Measurements from ENCODE around the gene ZNF331.

ZNF331 gene

DNA sequence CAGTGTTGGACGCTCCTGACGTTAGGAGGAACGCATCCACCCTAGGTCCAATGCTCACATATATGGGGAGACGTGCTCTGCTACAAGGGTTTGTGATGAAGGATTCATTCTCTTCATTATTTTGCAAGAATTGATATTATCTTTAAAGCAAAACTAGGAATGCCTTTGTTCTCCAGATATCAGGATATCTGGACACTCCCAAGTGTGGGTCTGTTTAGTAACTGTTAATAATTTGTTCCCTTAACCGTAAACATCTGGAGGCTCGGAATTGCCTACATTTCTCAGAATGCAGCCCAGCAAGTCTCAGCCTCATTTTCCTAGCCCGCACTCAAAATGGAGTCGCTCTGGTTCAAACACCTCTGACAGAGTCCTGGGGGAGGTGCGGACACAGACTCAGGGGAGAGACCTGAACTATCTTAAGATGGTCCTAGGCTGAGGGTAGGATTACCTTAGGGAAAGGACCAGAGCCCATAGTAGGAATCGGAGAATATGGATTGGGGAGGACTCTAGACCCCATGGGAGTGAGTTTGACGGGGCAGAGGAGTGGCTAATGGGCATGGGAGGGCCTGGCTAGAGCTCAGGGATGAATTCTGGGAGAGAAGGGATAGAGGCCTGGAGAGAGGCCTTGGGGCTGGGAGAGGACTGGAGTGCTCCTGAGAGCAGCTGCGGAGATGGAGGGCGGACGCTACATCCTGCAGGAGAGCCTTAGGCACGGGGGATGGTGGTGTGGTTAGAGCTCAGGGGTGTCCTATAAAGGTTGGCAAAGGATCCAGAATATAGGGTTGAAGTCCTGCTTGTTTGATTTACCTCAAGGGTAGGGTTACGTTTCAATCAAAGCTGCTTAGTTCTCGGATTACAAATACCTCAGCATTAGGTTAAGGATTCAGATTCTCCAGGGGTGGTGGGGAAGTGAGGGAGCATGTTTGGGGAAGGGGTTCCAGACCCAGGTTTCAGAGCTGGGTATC is 43.2 kb downstream of the ZNF331 start:
- H3K4me3 ChIP-seq (ENCODE audit: low read length) = no peak overlapping the region
- H3K27me3 ChIP-seq (ENCODE audit: control insufficient read depth, insufficient read depth, low read length) = no peaks in the 10 kb centered on the region
- peaks cover 13% of the 10 kb centered on the region for H3K9me3 ChIP-seq (ENCODE audit: control insufficient read depth, low read depth, low read length)
- H3K27ac ChIP-seq (ENCODE audit: low read length) = no peak overlapping the region
- H3K4me1 ChIP-seq (ENCODE audit: control insufficient read depth, low read depth, low read length) = peaks cover 14% of the 10 kb centered on the region
- H3K9ac ChIP-seq (ENCODE audit: low read length) = no peak overlapping the region
- peaks cover 29% of the 10 kb centered on the region for H3K36me3 ChIP-seq (ENCODE audit: control insufficient read depth, low read depth, low read length)

DNA sequence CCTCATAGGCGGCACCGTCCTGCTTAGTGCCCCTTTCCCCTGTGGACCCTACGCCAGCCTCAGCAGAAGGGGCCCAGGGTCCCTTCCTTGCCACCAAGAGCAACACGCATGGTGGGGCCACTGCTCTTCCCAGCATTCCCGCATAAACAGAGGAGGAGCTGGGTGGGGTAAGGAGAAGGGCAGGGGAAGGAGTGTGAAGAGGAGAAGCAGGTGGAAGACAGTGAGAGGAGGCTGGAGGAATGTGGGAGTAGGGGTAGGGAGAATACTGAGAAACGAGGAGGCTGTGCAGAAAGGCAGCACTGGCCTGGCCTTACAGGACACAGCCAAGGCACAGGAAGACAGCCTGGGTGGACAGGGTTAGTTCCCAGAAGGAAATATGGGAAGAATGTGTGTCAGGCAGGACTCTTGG is 43.9 kb downstream of the ZNF331 start:
- Histone ChIP-seq H3K27me3 (ENCODE audit: control insufficient read depth, insufficient read depth, low read length) (no peaks in the 10 kb centered on the region), H3K4me3 (ENCODE audit: low read length) (no peak overlapping the region), H3K4me1 (ENCODE audit: control insufficient read depth, low read depth, low read length) (peaks cover 14% of the 10 kb centered on the region), H3K27ac (ENCODE audit: low read length) (no peak overlapping the region), H3K36me3 (ENCODE audit: control insufficient read depth, low read depth, low read length) (peaks cover 22% of the 10 kb centered on the region), H3K9me3 (ENCODE audit: control insufficient read depth, low read depth, low read length) (peaks cover 9% of the 10 kb centered on the region), H3K9ac (ENCODE audit: low read length) (no peak overlapping the region)

DNA sequence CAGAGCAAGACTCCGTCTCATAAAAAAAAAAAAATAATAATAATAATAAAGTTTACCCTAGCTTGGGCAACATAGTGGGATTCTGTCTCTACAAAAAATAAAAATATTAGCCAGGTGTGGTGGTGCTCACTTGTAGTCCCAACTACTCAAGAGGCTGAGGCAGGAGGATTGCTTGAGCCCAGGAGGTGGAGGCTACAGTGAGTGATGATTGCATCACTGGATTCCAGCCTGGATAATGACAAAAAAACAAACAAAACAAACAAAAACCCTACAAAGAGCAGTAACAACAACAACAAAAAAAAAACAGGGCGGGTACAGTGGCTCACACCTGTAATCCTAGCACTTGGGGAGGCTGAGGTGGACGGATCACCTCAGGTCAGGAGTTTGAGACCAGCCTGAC is 45.2 kb downstream of the ZNF331 start:
- Histone ChIP-seq H3K36me3 (ENCODE audit: control insufficient read depth, low read depth, low read length) (peaks cover 9% of the 10 kb centered on the region), H3K4me3 (ENCODE audit: low read length) (no peak overlapping the region), H3K9me3 (ENCODE audit: control insufficient read depth, low read depth, low read length) (no peaks in the 10 kb centered on the region)

DNA sequence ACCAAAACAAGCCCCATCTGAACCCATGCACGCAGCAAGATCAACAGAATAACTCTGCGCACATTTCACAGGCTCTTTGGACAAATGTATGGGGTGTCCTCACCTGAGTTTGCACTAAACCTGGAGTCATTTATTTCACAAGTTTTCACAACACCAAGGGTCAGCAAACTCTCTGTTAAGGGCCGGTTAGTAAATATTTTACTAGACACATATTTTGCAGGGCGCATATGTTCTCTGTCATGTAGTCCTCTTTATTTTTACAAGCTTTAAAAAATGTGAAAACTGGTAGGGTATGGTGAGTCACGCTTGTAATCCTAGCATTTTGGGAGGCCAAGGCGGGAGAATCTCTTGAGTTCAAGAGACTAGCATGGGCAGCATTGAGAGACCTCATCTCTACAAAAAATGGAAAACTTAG is 48.3 kb downstream of the ZNF331 start:
- Histone ChIP-seq H3K36me3 (ENCODE audit: control insufficient read depth, low read depth, low read length) (no peaks in the 10 kb centered on the region), H3K9ac (ENCODE audit: low read length) (no peak overlapping the region), H3K27me3 (ENCODE audit: control insufficient read depth, insufficient read depth, low read length) (no peaks in the 10 kb centered on the region), H3K4me1 (ENCODE audit: control insufficient read depth, low read depth, low read length) (peaks cover 7% of the 10 kb centered on the region), H3K4me3 (ENCODE audit: low read length) (no peak overlapping the region), H3K27ac (ENCODE audit: low read length) (no peak overlapping the region), H3K9me3 (ENCODE audit: control insufficient read depth, low read depth, low read length) (no peaks in the 10 kb centered on the region)

More for the DNA sequence above, 45.2 kb downstream of the ZNF331 start:
- Histone ChIP-seq H3K4me1 (ENCODE audit: control insufficient read depth, low read depth, low read length) (peaks cover 14% of the 10 kb centered on the region), H3K9ac (ENCODE audit: low read length) (no peak overlapping the region), H3K27me3 (ENCODE audit: control insufficient read depth, insufficient read depth, low read length) (no peaks in the 10 kb centered on the region), H3K27ac (ENCODE audit: low read length) (no peak overlapping the region)

DNA sequence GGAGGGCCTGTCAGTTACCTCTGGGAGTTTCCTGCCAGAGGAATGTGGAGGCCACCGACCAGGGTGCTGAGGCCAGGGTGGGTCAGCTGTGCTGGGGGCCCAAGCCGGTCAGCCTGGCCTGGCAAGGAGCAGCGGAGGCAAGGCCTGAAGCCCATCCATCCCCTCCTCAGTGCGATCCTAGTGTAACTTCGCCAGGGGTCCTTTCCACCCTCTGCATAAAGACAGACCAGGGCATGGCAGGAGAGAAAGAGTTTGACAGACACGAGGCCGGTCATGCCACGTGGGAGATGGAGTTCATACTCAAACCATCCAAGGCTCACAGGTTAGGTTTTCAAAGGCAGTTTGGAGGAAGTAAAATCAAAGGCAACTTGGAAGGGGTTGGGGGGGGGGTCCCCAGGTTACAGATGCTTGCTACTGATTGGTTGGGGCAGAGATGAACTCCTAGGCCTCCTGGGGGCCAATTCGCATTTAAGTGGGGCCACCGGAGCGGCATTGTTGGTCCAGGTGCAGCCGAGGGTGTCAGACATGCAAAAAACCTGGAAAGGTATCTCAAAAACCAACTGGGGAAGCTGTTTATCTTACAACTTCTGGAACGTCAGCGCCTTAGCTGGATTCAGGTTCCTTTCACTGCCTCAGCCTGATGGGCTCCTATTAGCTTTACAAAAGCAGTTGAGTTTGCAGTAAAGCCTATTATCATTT is 57.0 kb downstream of the ZNF331 start:
- H3K9me3 ChIP-seq (ENCODE audit: control insufficient read depth, low read depth, low read length) = no peaks in the 10 kb centered on the region
- peak overlapping the region; percentile 96 for H3K27ac ChIP-seq (ENCODE audit: low read length)
- peak overlapping the region; percentile 75 for H3K9ac ChIP-seq (ENCODE audit: low read length)
- no peaks in the 10 kb centered on the region for H3K27me3 ChIP-seq (ENCODE audit: control insufficient read depth, insufficient read depth, low read length)
- peak overlapping the region; percentile 2 for H3K4me3 ChIP-seq (ENCODE audit: low read length)
- H3K36me3 ChIP-seq (ENCODE audit: control insufficient read depth, low read depth, low read length) = no peaks in the 10 kb centered on the region
- peaks cover 23% of the 10 kb centered on the region for H3K4me1 ChIP-seq (ENCODE audit: control insufficient read depth, low read depth, low read length)

DNA sequence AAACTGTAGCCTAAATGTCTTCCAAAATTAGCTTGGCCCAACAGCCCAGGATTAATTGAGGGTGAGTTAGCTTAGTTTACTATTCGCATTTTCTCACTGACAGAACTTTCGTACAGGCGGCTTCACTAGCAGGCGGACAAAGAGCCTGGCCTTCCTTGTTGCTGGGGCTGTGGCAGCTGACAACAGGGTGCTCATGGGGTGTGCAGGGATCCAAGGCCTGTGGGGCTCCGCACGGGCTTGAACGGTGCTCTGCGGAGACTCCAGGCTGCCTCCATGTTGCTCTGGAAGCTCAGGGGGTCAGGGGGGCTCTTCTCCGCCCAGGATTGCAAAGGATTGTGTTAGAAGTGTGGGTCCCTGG is 57.5 kb downstream of the ZNF331 start:
- no peaks in the 10 kb centered on the region for H3K27me3 ChIP-seq (ENCODE audit: control insufficient read depth, insufficient read depth, low read length)
- peaks cover 23% of the 10 kb centered on the region for H3K4me1 ChIP-seq (ENCODE audit: control insufficient read depth, low read depth, low read length)
- peak overlapping the region; percentile 75 for H3K9ac ChIP-seq (ENCODE audit: low read length)
- peak overlapping the region; percentile 2 for H3K4me3 ChIP-seq (ENCODE audit: low read length)
- no peaks in the 10 kb centered on the region for H3K36me3 ChIP-seq (ENCODE audit: control insufficient read depth, low read depth, low read length)
- H3K9me3 ChIP-seq (ENCODE audit: control insufficient read depth, low read depth, low read length) = no peaks in the 10 kb centered on the region
- peak overlapping the region; percentile 96 for H3K27ac ChIP-seq (ENCODE audit: low read length)

DNA sequence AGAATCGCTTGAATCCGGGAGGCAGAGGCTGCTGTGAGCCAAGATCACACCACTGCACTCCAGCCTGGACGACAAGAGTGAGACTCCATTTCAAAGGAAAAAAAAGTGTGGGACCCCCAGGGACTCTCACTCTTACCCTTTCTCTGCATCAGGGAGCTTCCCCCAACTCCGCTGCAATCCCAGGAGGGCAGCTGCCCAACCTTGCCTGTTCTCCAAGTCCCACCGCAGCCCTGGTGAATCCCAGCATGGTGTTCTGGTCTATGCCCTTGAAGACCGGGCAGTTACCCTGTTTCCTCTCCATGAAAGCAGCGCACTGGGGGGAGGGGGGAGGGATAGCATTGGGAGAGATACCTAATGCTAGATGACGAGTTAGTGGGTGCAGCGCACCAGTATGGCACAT is 58.1 kb downstream of the ZNF331 start:
- Histone ChIP-seq H3K9ac (ENCODE audit: low read length) (peak overlapping the region; percentile 75), H3K4me3 (ENCODE audit: low read length) (no peak overlapping the region), H3K27me3 (ENCODE audit: control insufficient read depth, insufficient read depth, low read length) (no peaks in the 10 kb centered on the region), H3K36me3 (ENCODE audit: control insufficient read depth, low read depth, low read length) (no peaks in the 10 kb centered on the region), H3K4me1 (ENCODE audit: control insufficient read depth, low read depth, low read length) (peaks cover 23% of the 10 kb centered on the region), H3K9me3 (ENCODE audit: control insufficient read depth, low read depth, low read length) (no peaks in the 10 kb centered on the region), H3K27ac (ENCODE audit: low read length) (peak overlapping the region; percentile 96)

DNA sequence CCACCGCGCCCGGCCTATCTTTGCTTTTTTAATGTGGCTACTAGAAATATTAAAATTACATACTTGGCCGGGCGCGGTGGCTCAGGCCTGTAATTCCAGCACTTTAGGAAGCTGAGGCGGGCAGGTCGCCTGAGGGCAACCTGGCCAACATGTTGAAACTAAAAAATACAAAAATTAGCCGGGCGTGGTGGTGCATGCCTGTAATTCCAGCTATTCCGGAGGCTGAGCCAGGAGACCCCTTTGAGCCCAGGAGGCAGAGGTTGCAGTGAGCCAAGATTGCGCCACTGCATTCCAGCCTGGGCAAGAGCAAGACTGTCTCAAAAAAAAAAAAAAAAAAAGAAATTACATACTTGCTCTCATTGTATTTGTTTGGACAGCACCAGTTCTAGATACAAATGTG is 59.1 kb downstream of the ZNF331 start:
- no peak overlapping the region for H3K27ac ChIP-seq (ENCODE audit: low read length)

DNA sequence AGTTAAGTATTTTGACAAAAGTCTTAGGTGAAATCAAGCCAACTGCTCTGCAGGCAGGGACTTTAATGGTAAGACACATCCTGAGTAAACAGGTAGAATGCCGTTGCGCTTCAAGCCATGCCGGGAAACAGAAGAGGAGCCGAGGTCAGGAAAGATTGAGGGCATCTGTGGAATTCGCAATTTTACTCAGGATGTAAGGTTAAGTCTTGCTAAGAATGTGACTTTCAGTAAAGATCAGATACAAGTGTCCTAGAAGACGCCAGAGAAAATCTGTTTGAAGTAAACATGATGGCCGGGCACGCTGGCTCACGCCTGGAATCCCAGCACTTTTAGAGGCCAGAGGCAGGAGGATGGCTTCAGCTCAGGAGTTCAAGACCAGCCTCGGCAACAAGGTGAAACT is 60.4 kb downstream of the ZNF331 start:
- no peaks in the 10 kb centered on the region for H3K9me3 ChIP-seq (ENCODE audit: control insufficient read depth, low read depth, low read length)
- peak overlapping the region; percentile 30 for H3K27ac ChIP-seq (ENCODE audit: low read length)
- no peak overlapping the region for H3K9ac ChIP-seq (ENCODE audit: low read length)
- no peaks in the 10 kb centered on the region for H3K27me3 ChIP-seq (ENCODE audit: control insufficient read depth, insufficient read depth, low read length)
- peaks cover 23% of the 10 kb centered on the region for H3K4me1 ChIP-seq (ENCODE audit: control insufficient read depth, low read depth, low read length)
- no peak overlapping the region for H3K4me3 ChIP-seq (ENCODE audit: low read length)
- no peaks in the 10 kb centered on the region for H3K36me3 ChIP-seq (ENCODE audit: control insufficient read depth, low read depth, low read length)

More for the DNA sequence above, 59.1 kb downstream of the ZNF331 start:
- Histone ChIP-seq H3K4me1 (ENCODE audit: control insufficient read depth, low read depth, low read length) (peaks cover 23% of the 10 kb centered on the region), H3K4me3 (ENCODE audit: low read length) (no peak overlapping the region), H3K36me3 (ENCODE audit: control insufficient read depth, low read depth, low read length) (no peaks in the 10 kb centered on the region), H3K27me3 (ENCODE audit: control insufficient read depth, insufficient read depth, low read length) (no peaks in the 10 kb centered on the region), H3K9me3 (ENCODE audit: control insufficient read depth, low read depth, low read length) (no peaks in the 10 kb centered on the region), H3K9ac (ENCODE audit: low read length) (no peak overlapping the region)

DNA sequence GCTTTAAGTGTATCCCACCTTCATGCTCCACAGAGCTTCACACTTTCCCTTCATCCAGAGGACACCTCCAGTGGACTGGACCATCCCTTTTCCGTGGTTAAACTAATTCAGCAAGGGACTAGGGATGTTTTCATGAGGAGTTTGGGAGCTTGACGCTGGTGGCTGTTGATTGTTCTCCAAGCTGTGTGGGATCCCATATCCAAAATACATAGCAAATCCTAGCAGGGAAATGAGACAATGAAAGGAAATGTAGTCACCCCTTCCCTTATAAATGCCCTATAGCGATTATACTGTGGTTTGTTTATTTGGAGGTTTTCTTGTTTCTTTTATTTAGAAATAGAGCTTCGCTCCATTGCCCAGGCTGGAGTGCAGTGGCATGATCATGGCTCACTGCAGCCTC is 62.3 kb downstream of the ZNF331 start:
- H3K9me3 ChIP-seq (ENCODE audit: control insufficient read depth, low read depth, low read length) = no peaks in the 10 kb centered on the region
- H3K27ac ChIP-seq (ENCODE audit: low read length) = no peak overlapping the region
- no peaks in the 10 kb centered on the region for H3K36me3 ChIP-seq (ENCODE audit: control insufficient read depth, low read depth, low read length)
- H3K27me3 ChIP-seq (ENCODE audit: control insufficient read depth, insufficient read depth, low read length) = no peaks in the 10 kb centered on the region
- no peak overlapping the region for H3K9ac ChIP-seq (ENCODE audit: low read length)
- H3K4me1 ChIP-seq (ENCODE audit: control insufficient read depth, low read depth, low read length) = peaks cover 11% of the 10 kb centered on the region
- no peak overlapping the region for H3K4me3 ChIP-seq (ENCODE audit: low read length)

DNA sequence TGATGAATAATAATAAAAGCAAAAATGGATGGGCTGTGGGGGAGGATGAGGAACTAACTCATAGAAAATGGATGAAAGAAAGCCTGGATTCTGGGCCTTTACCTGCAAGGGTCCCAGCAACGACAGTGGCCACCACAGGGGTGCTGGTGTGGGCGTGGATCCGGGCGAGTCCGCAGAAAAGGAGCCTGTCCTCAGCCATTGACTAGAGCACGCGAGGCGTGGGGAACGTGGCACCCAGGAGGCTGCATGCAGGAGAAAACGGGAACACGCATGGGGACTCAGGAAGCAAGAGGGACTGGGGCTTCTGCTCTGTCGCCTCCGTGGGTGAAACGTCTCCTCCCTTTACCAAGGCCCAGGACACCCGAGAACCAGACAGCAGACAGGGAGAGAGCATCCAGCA is 68.1 kb downstream of the ZNF331 start:
- Histone ChIP-seq H3K4me1 (ENCODE audit: control insufficient read depth, low read depth, low read length) (no peaks in the 10 kb centered on the region), H3K27me3 (ENCODE audit: control insufficient read depth, insufficient read depth, low read length) (no peaks in the 10 kb centered on the region), H3K36me3 (ENCODE audit: control insufficient read depth, low read depth, low read length) (no peaks in the 10 kb centered on the region), H3K9me3 (ENCODE audit: control insufficient read depth, low read depth, low read length) (no peaks in the 10 kb centered on the region), H3K9ac (ENCODE audit: low read length) (no peak overlapping the region), H3K27ac (ENCODE audit: low read length) (no peak overlapping the region), H3K4me3 (ENCODE audit: low read length) (no peak overlapping the region)
